OCI-LY7 (cell line): ENCODE data around the gene SPDL1. TPM values are rescaled to one million over a fixed set of nuclear protein-coding genes. Genes with fewer than 3 reads are reported as not detected.
"Not testable (repeated sequence)": the region's sequence is repeated elsewhere in the genome, so short reads cannot be mapped to it uniquely, and the experiment has no call there.

Experiments used
- BruUV-seq: library from RNA; stranded (reverse); fragments of 400-500 nt; replicated peaks from 2 replicates; lab custom pipeline; 2021; lab: Mats Ljungman, UMichigan
- CTCF ChIA-PET: fragments of 300-600 bp; sonication (Branson Sonifier 250); formaldehyde crosslinking; loops from one replicate; lab custom pipeline; 2022; ENCODE audit warnings: antibody characterized with exemption; ENCODE audit not compliant: unreplicated experiment; lab: Charles Lee
- POLR2A ChIA-PET: fragments of 300-600 bp; sonication (Branson Sonifier 250); formaldehyde crosslinking; loops from one replicate; lab custom pipeline; 2022; ENCODE audit warnings: antibody characterized with exemption; lab: Charles Lee
- DNase-seq: peaks from one replicate; pipeline ENCODE4 v3.0.0-alpha.2; 2015; ENCODE audit warnings: low spot score
- H2AFZ ChIP-seq: fragments of 200-600 bp; sonication (generic), shearing (Covaris generic); 2 replicates; pipeline ENCODE4 v1.6.1; 2014; ENCODE audit warnings: mild to moderate bottlenecking, antibody characterized with exemption, low read length, moderate library complexity
- H3K27ac ChIP-seq: fragments of 200-600 bp; sonication (generic); 2 replicates; pipeline ENCODE4 v1.5.1; 2014; ENCODE audit warnings: mixed run types, low read depth, mild to moderate bottlenecking, moderate library complexity, low read length, inconsistent platforms; ENCODE audit not compliant: poor library complexity, severe bottlenecking
- H3K36me3 ChIP-seq: fragments of 200-600 bp; sonication (generic); 2 replicates; pipeline ENCODE4 v1.6.1; 2014; ENCODE audit warnings: mild to moderate bottlenecking, antibody characterized with exemption, low read length, moderate library complexity, mixed read lengths; ENCODE audit not compliant: insufficient read depth
- H3K4me1 ChIP-seq: fragments of 200-600 bp; sonication (generic); 2 replicates; pipeline ENCODE4 v1.5.1; 2014; ENCODE audit warnings: mild to moderate bottlenecking, low read length; ENCODE audit not compliant: insufficient read depth, poor library complexity, severe bottlenecking
- H3K4me2 ChIP-seq: fragments of 200-600 bp; sonication (generic); 2 replicates; pipeline ENCODE4 v1.6.1; 2014; ENCODE audit warnings: mild to moderate bottlenecking, low read length
- H3K4me3 ChIP-seq: fragments of 200-600 bp; sonication (generic); 2 replicates; pipeline ENCODE4 v1.5.1; 2014; ENCODE audit warnings: mild to moderate bottlenecking, low read depth, low read length; ENCODE audit not compliant: poor library complexity, severe bottlenecking
- H3K79me2 ChIP-seq: fragments of 200-600 bp; sonication (generic); 2 replicates; pipeline ENCODE4 v1.6.1; 2016; ENCODE audit warnings: low read depth, mild to moderate bottlenecking, low read length, moderate library complexity, mixed read lengths; ENCODE audit not compliant: insufficient read depth
- H3K9me2 ChIP-seq: fragments of 200-600 bp; sonication (generic); 2 replicates; pipeline ENCODE4 v1.6.1; 2016; ENCODE audit warnings: mild to moderate bottlenecking, low read length, mixed read lengths; ENCODE audit not compliant: insufficient read depth
- H3K9me3 ChIP-seq: fragments of 200-600 bp; sonication (generic); 2 replicates; pipeline ENCODE4 v1.6.1; 2014; ENCODE audit warnings: mild to moderate bottlenecking, mixed run types, low read length, mixed read lengths
- H4K20me1 ChIP-seq: fragments of 200-600 bp; sonication (generic); 2 replicates; pipeline ENCODE4 v1.6.1; 2014; ENCODE audit warnings: mild to moderate bottlenecking, antibody characterized with exemption, low read length, moderate library complexity, mixed read lengths; ENCODE audit not compliant: insufficient read depth
- EZH2phosphoT487 ChIP-seq: fragments of 200-600 bp; sonication (generic); IDR thresholded peaks from 2 replicates; pipeline ENCODE4 v1.6.1; 2018; ENCODE audit warnings: low read depth, borderline replicate concordance, mild to moderate bottlenecking, mixed run types, antibody characterized with exemption, low read length, moderate library complexity, mixed read lengths
- intact Hi-C: fragments of 100-400 bp; cut with micrococcal nuclease; formaldehyde crosslinking; loops from one replicate; pipeline ENCODE4 v1.10.0; 2022; ENCODE audit not compliant: unreplicated experiment
- total RNA-seq, 2 experiments: library from RNA; depleted of rRNA in 1 of 2; stranded (reverse); fragments of >200 nt in 1 of 2; shearing (Covaris generic) in 1 of 2; gene quantifications; 2 replicates each; pipeline ENCODE4 v1.2.3, GENCODE V29; 2014 to 2022
- TF ChIP-seq, protein P1 (sequence below): fragments of 200-600 bp; sonication (generic); conservative IDR thresholded peaks from 2 replicates; pipeline ENCODE4 v1.5.1; 2014; ENCODE audit warnings: mild to moderate bottlenecking, antibody characterized with exemption, low read length, moderate library complexity, mixed read lengths

Gene SPDL1
- total RNA-seq, 2 experiments from 2014 or later: 27.4 to 65.9 TPM

DNA sequence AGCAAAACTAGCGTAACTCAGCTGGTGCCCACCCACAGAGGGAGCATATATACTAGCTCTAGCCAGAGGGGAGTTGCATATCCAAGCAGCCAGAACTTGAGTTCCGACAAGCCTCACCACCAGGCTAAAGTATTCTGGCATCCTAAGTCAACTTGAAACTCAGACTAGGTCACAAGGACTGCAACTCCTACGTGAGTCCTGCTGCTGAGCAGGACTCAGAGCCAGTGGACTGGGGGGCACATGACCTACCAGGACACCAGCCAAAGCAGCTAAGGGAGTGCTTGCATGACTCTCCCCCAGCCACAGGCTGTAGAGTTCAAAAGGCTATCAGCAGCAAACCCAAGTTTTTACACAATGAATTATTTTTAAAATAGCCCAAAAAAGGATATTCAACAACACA, 26.1 kb downstream of the SPDL1 start:
- no peak for TF ChIP-seq EZH2phosphoT487
- TF ChIP-seq, protein P1, sequence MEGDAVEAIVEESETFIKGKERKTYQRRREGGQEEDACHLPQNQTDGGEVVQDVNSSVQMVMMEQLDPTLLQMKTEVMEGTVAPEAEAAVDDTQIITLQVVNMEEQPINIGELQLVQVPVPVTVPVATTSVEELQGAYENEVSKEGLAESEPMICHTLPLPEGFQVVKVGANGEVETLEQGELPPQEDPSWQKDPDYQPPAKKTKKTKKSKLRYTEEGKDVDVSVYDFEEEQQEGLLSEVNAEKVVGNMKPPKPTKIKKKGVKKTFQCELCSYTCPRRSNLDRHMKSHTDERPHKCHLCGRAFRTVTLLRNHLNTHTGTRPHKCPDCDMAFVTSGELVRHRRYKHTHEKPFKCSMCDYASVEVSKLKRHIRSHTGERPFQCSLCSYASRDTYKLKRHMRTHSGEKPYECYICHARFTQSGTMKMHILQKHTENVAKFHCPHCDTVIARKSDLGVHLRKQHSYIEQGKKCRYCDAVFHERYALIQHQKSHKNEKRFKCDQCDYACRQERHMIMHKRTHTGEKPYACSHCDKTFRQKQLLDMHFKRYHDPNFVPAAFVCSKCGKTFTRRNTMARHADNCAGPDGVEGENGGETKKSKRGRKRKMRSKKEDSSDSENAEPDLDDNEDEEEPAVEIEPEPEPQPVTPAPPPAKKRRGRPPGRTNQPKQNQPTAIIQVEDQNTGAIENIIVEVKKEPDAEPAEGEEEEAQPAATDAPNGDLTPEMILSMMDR: no peak
- H3K4me1 ChIP-seq: no peaks in the 10 kb centered on the region
- H3K4me3 ChIP-seq: no peak overlapping the region
- DNase-seq: no peak
- H3K79me2 ChIP-seq: no peaks in the 10 kb centered on the region
- ChIA-PET POLR2A (interaction anchor here (0.5 to 0.7 kb wide), 2 partner anchors 35 to 111 kb away, joined by 3 to 4 read pairs; no protein-coding TSS in a partner anchor), CTCF (no interaction called here)
- no peak overlapping the region for H2AFZ ChIP-seq
- intact Hi-C loops: no loop called here
- no TSS peak for BruUV-seq
- no peak overlapping the region for H3K27ac ChIP-seq
- no peaks in the 10 kb centered on the region for H3K9me2 ChIP-seq
- no peak overlapping the region for H3K4me2 ChIP-seq
- no peaks in the 10 kb centered on the region for H4K20me1 ChIP-seq
- no peaks in the 10 kb centered on the region for H3K9me3 ChIP-seq
- peaks cover 4% of the 10 kb centered on the region; the same call in 1 of the 2 replicates for H3K36me3 ChIP-seq

DNA sequence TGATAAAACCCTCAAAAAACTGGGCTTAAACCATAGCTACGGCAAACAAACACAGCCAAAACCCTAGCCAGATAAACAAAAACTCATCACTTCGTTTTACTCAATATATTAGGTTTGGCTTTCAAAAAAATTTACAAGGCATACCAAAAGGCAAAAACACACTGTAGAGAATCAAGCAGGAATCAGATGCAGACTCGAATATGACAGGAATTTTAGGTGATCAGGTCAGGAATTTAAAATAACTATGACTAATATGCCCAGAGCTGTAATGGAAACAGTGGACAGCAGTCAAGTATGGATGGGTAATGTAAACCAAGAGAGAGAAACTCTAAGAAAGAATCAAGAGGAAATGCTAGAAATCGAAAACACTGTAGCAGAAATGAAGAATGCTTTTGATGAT, 27.0 kb downstream of the SPDL1 start:
- H3K4me1 ChIP-seq: no peaks in the 10 kb centered on the region
- H3K79me2 ChIP-seq: no peaks in the 10 kb centered on the region
- TF ChIP-seq, protein P1: no peak
- TF ChIP-seq EZH2phosphoT487: no peak
- intact Hi-C loops: no loop called here
- H3K4me3 ChIP-seq: no peak overlapping the region
- H4K20me1 ChIP-seq: no peaks in the 10 kb centered on the region
- no TSS peak for BruUV-seq
- H3K27ac ChIP-seq: no peak overlapping the region
- H3K36me3 ChIP-seq: 0 out of 2 replicates have a peak, but pooled peaks cover 2% of the 10 kb centered on the region
- CTCF ChIA-PET: no interaction called here
- no peak for DNase-seq
- no peak overlapping the region for H2AFZ ChIP-seq
- no peaks in the 10 kb centered on the region for H3K9me2 ChIP-seq
- H3K4me2 ChIP-seq: no peak overlapping the region
- POLR2A ChIA-PET: interaction anchor here (0.7 kb wide), 2 partner anchors 34 to 216 kb away, joined by 3 read pairs; no protein-coding TSS in a partner anchor
- no peaks in the 10 kb centered on the region for H3K9me3 ChIP-seq

DNA sequence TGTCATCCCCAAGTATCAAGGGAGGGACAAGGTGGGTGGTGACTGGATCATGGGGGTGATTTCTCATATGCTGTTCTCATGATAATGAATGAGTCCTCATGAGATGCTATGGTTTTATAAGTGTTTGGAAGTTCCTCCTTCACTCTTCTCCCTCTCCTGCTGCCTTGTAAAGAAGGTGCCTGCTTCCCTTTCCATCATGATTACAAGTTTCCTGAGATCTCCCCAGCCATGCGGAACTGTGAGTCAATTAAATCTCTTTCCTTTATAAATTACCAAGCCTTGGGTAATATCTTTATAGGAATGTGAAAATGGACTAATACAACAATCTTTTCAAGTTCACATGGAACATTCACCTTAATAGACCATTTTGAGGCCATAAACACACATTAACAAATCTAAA, 32.0 kb downstream of the SPDL1 start:
- intact Hi-C loops: no loop called here
- H3K79me2 ChIP-seq: no peaks in the 10 kb centered on the region
- no peaks in the 10 kb centered on the region for H3K9me3 ChIP-seq
- no peaks in the 10 kb centered on the region for H3K9me2 ChIP-seq
- no peak overlapping the region for H2AFZ ChIP-seq
- H3K27ac ChIP-seq: no peak overlapping the region
- H3K4me2 ChIP-seq: no peak overlapping the region
- CTCF ChIA-PET: no interaction called here
- no peak for DNase-seq
- no TSS peak for BruUV-seq
- no peaks in the 10 kb centered on the region for H4K20me1 ChIP-seq
- no peak overlapping the region for H3K4me3 ChIP-seq
- H3K4me1 ChIP-seq: no peaks in the 10 kb centered on the region
- no peaks in the 10 kb centered on the region for H3K36me3 ChIP-seq
- POLR2A ChIA-PET: interaction anchor here (0.7 kb wide), 1 partner anchor 22 kb away, joined by 3 read pairs; the partner anchor contains the start of gene DOCK2
- no peak for TF ChIP-seq EZH2phosphoT487
- TF ChIP-seq, protein P1: no peak

DNA sequence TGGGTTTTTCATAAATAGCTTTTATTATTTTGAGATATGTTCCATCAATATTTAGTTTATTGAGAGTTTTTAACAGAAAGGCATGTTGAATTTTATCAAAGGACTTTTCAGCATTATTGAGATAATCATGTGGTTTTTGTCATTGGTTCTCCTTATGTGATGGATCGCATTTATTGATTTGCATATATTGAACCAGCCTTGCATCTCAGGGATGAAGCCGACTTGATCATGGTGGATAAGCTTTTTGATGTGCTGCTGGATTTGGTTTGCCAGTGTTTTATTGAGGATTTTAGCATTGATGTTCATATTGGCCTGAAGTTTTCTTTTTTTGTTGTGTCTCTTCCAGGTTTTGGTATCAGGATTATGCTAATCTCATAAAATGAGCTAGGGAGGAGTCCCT, 40.7 kb downstream of the SPDL1 start:
- H3K36me3 ChIP-seq, DNase-seq, H3K9me3 ChIP-seq, H2AFZ ChIP-seq, H3K27ac ChIP-seq, H4K20me1 ChIP-seq, CTCF ChIA-PET, H3K4me2 ChIP-seq, intact Hi-C loops, H3K4me1 ChIP-seq, H3K4me3 ChIP-seq, H3K79me2 ChIP-seq, H3K9me2 ChIP-seq, BruUV-seq: not testable (repeated sequence)
- POLR2A ChIA-PET: interaction anchor here (0.6 to 1.0 kb wide), 2 partner anchors 12 kb away, joined by 4 to 8 read pairs; no protein-coding TSS in a partner anchor
